Spleen (tissue), 7 donors: ENCODE results near the gene PLEKHJ1.
A peak's percentile ranks its signal among the peaks of the same experiment; 100 is the strongest.

Experiments used
- POLR2A ChIP-seq, 3 donors: fragments of 450-650 bp; IDR thresholded peaks; one replicate each; pipeline ENCODE4 v1.5.1; 2017; ENCODE audit warnings: antibody characterized with exemption in 3 of 3, mild to moderate bottlenecking in 1 of 3
- POLR2AphosphoS5 ChIP-seq, 3 donors: sonication (generic); formaldehyde crosslinking; IDR thresholded peaks; one replicate each; pipeline ENCODE4 v1.5.1; 2017; ENCODE audit warnings: antibody characterized with exemption in 3 of 3
- TF ChIP-seq, protein P1 (sequence below), 11 experiments: fragments of 200-600 bp in 7 of 11; fragments of 450-650 bp in 4 of 11; sonication (generic) in 4 of 11; IDR thresholded peaks in 8 of 11; conservative IDR thresholded peaks in 3 of 11; 1 replicate in 7 of 11; 2 replicates in 4 of 11; pipeline versions ENCODE4 v1.4.0 to v1.8.0; 2016 to 2021; ENCODE audit warnings: antibody characterized with exemption in 11 of 11, inconsistent platforms in 4 of 11, mild to moderate bottlenecking in 1 of 11
- donor health status: DM: no; HTN: no; CAD: no; lungs with moderate emphysema.
- donor health status: DM: no; HTN: no; CAD: no.
- donor health status: DM: no; HTN: no; CAD: no.

DNA sequence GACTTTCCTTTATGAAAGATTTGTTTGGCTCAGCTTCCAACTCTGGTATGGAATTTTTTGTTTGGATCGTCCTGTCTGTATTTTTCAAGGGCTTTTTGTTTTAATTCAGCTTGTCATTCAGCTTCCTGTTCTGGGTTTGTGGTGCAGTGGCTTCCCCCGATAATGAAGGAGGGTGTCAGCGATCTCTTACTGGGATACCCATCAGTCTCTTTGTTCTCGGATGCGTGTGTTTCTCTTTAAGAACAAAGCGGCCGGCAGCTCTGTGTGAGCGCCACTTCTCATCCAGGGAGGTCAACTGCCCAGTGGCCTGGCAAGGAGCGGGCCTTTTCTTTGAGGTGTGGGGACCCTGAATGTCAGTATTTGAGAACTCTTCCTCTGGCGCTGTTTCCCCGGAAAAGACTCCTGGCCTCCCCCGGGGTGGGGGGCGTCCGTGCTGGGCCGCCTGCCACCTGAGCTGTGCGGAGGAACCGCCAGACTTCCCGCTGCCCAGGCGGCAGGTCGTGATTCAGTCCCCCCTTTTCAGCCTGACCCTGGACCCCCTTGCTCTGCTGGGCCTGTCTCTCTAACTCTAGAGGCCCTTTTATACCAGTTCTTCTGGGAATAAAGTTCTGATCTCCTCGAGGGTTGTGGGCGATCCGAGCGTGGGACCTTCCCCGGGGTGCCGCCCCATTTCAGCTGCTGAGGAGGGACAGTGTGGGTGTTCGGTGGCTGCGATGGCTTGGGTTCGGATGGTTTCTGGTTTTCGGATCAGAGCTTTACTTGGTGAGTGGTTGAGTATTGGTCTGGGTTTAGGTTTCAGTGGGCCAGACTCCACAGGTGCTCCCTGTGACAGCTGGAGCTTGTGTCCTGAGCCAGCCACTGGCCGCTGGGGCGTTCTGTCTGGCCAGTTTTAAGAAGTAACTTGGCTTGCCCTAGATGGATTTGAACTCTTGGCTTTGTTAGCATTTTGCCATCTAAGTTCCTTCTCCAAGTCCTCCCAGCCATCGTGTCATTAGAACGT is 3.9 kb upstream of the PLEKHJ1 start:
- TF ChIP-seq, protein P1, sequence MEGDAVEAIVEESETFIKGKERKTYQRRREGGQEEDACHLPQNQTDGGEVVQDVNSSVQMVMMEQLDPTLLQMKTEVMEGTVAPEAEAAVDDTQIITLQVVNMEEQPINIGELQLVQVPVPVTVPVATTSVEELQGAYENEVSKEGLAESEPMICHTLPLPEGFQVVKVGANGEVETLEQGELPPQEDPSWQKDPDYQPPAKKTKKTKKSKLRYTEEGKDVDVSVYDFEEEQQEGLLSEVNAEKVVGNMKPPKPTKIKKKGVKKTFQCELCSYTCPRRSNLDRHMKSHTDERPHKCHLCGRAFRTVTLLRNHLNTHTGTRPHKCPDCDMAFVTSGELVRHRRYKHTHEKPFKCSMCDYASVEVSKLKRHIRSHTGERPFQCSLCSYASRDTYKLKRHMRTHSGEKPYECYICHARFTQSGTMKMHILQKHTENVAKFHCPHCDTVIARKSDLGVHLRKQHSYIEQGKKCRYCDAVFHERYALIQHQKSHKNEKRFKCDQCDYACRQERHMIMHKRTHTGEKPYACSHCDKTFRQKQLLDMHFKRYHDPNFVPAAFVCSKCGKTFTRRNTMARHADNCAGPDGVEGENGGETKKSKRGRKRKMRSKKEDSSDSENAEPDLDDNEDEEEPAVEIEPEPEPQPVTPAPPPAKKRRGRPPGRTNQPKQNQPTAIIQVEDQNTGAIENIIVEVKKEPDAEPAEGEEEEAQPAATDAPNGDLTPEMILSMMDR (IDR thresholded peaks at IDR 0.05 in 8 of 11, conservative IDR thresholded peaks at IDR 0.05 in 3 of 11), result no peak
- peak in 2 of 3 donors; percentile 37 to 44 for TF ChIP-seq POLR2AphosphoS5 (IDR thresholded peaks at IDR 0.05)
- TF ChIP-seq POLR2A (IDR thresholded peaks at IDR 0.05), result no peak
